HEK293 (cell line): ENCODE measurements around the gene SYNJ2BP.

Experiments
- CTCF ChIP-seq: fragments of 450-650 bp; formaldehyde crosslinking; IDR thresholded peaks from 2 replicates; pipeline ENCODE4 v1.5.1; 2016; ENCODE audit warnings: missing biosample characterization, missing genetic modification characterization
- ZNF221 ChIP-seq: fragments of 450-650 bp; formaldehyde crosslinking; IDR thresholded peaks from 2 replicates; pipeline ENCODE4 v1.5.1; 2017; ENCODE audit warnings: missing biosample characterization, missing genetic modification characterization, borderline replicate concordance

GRCh38 chr14:70442750-70443149 is 25.9 kb upstream of the SYNJ2BP start:
- TF ChIP-seq CTCF (tag by site-specific recombination) = no peak
- no peak for TF ChIP-seq ZNF221 (tag by site-specific recombination)
